ENCODE data around the gene PPP2R3B.

The PPP2R3B gene

DNA sequence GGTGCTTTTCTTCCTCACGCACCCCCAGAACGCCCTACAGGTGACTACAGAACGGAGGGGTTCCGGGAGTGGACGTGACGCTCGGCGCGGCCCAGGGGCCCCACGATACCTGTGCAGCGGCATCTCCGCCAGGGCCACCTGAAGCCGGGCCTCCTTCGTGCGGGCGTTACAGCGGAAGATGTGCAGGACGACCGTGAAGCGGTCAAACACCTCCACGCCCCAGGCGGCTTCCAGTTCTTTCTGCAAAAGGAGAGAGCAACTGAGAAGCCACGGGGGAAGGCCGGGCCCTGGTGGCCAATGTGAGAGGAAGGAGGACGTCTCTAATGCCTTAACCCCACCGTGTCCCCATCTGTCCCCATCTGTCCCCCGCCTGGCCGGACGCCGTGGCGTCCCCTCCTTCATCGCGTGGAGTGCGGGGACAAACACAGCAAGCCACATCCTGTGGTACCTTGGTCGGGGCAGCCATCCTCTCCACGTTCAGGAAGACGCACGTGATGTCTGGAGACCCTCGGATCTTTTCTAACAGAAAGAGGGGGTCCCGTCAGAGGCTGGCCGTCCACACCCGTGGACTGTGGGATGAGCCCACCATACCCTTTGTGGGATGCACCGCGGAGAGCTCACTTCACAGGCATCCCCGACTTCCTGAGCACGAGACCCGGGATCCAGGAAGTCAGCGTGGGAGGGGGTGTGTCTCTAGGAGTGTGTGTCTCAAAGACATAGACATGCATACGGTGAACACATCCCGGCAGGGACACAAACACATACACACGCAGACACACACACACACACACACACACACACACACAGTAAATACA lies 71.7 kb downstream of the PPP2R3B start:
- TF ChIP-seq, protein P1, sequence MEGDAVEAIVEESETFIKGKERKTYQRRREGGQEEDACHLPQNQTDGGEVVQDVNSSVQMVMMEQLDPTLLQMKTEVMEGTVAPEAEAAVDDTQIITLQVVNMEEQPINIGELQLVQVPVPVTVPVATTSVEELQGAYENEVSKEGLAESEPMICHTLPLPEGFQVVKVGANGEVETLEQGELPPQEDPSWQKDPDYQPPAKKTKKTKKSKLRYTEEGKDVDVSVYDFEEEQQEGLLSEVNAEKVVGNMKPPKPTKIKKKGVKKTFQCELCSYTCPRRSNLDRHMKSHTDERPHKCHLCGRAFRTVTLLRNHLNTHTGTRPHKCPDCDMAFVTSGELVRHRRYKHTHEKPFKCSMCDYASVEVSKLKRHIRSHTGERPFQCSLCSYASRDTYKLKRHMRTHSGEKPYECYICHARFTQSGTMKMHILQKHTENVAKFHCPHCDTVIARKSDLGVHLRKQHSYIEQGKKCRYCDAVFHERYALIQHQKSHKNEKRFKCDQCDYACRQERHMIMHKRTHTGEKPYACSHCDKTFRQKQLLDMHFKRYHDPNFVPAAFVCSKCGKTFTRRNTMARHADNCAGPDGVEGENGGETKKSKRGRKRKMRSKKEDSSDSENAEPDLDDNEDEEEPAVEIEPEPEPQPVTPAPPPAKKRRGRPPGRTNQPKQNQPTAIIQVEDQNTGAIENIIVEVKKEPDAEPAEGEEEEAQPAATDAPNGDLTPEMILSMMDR (IDR thresholded peaks at IDR 0.05; ENCODE audit: low read depth, low read length, missing control alignments) = no peak
- no peak overlapping the region for H3K4me3 ChIP-seq (ENCODE audit: low read depth, low read length)
- DNase-seq (ENCODE audit: low read depth) = no peak

DNA sequence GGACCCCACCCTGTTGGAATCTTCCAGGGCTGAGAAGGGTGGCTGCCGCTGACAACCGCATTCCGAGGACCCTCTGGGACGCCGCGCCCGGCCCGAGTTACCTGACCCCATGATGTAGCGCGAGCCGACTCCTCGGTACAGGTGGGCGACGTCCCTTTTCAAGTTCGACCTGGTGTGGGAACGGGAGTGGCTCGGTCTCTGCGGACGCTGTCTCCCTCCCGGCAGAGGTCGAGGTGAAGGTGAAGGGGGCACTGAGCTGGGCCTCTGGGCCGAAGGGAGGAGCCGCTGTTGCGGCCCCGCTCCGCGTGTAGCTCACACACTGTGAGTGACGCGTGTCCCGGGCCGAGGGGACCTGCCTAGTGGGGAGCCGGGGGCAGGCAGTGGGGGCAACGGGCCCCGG lies 72.7 kb downstream of the PPP2R3B start:
- TF ChIP-seq, protein P1 (IDR thresholded peaks at IDR 0.05; ENCODE audit: low read depth, low read length, missing control alignments) = no peak
- H3K4me3 ChIP-seq (ENCODE audit: low read depth, low read length) = no peak overlapping the region
- DNase-seq (ENCODE audit: low read depth) = no peak

DNA sequence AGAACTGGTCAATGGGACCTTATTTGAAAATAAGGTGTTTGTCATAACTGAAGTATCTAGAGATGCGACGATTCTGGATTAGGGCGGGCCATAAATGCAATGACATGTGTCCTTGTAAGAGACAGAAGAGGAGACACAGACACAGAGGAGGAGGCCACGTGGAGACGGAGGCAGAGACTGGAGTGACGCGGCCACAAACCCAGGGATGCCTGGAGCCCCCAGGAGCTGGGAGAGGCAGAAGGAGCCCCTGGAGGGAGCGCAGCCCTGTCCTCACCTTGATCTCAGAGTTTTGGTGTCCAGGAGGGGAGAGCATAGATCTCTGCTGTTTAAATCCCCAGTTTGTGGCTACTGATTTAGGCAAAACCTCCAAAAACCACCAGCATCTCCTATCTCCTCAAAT lies 73.2 kb downstream of the PPP2R3B start:
- DNase-seq (ENCODE audit: low read depth) = no peak
- TF ChIP-seq, protein P1 (IDR thresholded peaks at IDR 0.05; ENCODE audit: low read depth, low read length, missing control alignments) = no peak
- no peak overlapping the region for H3K4me3 ChIP-seq (ENCODE audit: low read depth, low read length)

DNA sequence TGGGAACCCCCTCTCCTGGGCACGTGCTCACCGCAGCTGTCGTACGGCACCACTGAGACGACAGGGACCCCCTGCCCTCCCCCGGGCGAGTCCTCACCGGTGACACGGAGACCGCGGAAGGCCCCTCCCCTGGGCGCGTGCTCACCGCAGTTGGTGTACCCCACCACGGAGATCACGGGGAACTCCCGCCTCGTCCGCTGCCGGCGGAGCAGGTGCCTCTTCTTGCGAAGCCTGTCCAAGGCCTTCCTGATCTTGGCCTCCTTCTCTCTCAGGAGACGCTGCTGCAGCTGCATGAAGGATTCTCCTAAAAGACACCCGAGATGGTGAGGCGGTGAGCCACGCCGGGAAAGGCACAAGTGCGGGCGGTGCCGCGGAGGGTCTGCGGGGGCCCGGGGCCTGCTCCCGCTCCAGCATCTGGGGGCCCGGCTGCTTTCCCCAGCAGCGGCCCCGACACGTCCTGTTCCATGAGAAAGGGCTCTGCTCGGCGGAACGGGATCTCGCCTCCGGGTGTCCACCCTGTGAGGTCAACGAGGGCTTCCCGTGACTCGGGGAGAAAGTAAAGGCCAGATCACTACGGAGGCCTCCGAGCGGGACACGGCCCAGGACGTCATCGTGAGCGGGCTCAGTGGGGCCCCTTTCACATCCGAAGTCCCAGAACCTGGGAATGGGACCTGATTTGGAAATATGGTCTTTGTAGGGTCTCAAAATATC lies 73.9 kb downstream of the PPP2R3B start:
- no peak for DNase-seq (ENCODE audit: low read depth)
- H3K4me3 ChIP-seq (ENCODE audit: low read depth, low read length) = no peak overlapping the region
- TF ChIP-seq, protein P1 (IDR thresholded peaks at IDR 0.05; ENCODE audit: low read depth, low read length, missing control alignments) = no peak

DNA sequence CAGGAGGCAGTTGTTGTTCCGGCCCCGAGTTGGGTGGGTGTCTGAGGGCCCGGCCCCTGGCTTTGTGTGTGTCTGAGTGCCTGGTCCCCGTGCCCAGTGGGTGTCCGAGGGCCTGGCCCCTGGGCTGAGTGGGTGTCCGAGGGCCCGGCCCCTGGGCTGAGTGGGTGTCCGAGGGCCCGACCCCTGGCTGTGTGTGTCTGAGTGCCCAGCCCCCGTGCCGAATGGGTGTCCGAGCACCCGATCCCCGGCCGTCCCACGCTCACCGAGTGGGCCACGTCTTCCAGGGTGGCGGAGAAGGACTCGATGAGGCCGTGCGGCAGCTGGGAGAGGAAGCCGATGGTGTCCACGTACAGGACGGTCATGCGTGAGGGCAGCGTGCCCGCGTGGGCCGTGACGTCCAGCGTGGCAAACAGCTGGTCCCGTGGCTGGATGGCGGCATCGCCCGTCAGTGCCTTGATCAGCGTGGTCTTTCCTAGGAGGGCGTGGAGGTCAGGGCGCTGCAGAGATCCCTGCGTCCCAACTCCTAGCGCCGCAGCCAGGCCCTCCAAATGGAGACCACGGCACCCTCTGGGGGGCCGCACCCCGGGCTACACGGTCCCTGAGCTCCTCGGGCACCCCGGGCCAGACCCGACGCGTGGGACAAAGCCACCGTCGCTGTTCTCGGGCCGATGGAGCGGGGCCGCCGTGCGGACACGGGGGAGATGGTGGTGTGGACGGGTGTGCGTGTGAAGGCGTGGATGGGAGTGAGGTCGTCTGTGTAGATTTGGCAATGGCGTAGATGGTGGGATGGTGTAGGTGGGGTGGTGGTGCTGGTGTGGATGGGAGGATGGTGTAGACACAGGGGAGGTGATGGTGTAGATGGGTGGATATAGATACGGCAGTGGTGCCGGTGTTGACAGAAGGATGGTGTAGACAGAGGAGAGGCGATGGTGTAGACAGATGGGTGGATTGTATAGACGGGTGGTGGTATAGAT lies 75.3 kb downstream of the PPP2R3B start:
- TF ChIP-seq, protein P1 (IDR thresholded peaks at IDR 0.05; ENCODE audit: low read depth, low read length, missing control alignments) = no peak
- no peak for DNase-seq (ENCODE audit: low read depth)
- H3K4me3 ChIP-seq (ENCODE audit: low read depth, low read length) = no peak overlapping the region

DNA sequence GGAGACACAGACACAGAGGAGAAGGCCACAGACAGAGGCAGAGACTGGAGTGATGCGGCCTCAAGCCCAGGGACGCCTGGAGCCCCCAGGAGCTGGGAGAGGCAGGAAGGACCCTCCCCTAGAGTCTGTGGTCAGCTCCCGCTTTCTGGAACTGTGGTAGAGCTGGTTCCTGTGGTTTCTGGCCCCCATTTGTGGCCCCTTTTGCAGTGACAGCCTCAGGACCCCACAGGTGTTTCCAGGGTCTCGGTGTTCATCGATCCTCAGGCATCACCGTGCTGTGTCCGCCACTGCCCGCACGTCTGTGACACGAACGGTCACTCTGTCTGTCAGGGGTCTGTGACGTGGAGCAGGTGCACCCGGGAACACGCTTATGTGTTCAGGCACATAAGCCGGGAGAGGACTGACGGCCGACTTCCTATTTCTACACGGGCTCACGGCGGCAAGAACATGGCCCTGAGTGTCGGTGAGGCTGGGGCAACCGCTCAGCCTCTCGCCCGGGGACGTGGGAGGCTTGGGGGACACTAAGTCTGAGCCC lies 76.0 kb downstream of the PPP2R3B start:
- H3K4me3 ChIP-seq (ENCODE audit: low read depth, low read length) = no peak overlapping the region
- TF ChIP-seq, protein P1 (IDR thresholded peaks at IDR 0.05; ENCODE audit: low read depth, low read length, missing control alignments) = no peak
- DNase-seq (ENCODE audit: low read depth) = no peak

All from GM12864 (cell line).